Measurements from ENCODE around the gene CCNL2.
"Not testable (repeated sequence)": the region's sequence is repeated elsewhere in the genome, so short reads cannot be mapped to it uniquely, and the experiment has no call there.

Gene CCNL2
- total RNA-seq = 238 to 350 (median 301) reads per million in 4 donors

DNA sequence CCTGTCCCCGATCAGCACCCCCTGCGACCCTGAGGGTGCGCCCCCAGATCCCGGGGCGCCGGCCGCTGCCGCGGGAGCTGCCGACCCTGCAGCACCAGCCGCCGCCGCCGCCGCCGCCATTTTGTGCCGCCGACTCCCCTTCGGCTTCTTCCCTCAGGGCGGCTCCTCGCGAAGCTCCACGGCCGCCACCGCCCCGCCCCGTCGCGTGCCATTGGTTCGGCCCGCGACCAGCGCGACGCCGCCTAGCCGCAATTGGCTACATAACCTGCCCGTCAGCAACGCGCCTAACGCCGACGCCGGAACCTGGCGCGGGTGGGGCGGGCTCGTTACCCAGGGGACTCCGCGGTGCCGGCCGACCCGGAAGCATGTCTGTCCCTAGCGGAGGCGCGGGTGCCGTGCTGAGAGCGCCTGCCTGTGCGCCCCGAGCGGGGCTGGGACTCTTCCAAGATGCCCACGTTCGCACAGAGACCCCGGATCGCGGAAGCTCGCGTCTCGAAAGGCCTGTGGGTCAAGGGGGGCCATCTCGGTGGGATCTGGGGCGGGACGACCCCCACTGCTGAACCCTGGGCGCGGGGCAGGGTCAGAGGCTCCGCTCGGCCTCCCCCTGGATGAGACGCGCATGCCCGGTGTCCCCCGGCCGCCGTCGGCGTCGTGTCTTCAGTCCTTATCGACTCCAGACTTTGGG, at the start of gene CCNL2:
Gene CCNL2, minus strand, starts transcription at position 149 of the 685 bp plus-strand sequence. Its CDS starts 29 bp downstream, at position 120.
- peak; percentile 98 to 100 (median 99) for DNase-seq

- not testable (repeated sequence) for DNase-seq
These were observed 47.5 kb upstream of the CCNL2 start for GRCh38 chr1:1446631-1447030.

DNA sequence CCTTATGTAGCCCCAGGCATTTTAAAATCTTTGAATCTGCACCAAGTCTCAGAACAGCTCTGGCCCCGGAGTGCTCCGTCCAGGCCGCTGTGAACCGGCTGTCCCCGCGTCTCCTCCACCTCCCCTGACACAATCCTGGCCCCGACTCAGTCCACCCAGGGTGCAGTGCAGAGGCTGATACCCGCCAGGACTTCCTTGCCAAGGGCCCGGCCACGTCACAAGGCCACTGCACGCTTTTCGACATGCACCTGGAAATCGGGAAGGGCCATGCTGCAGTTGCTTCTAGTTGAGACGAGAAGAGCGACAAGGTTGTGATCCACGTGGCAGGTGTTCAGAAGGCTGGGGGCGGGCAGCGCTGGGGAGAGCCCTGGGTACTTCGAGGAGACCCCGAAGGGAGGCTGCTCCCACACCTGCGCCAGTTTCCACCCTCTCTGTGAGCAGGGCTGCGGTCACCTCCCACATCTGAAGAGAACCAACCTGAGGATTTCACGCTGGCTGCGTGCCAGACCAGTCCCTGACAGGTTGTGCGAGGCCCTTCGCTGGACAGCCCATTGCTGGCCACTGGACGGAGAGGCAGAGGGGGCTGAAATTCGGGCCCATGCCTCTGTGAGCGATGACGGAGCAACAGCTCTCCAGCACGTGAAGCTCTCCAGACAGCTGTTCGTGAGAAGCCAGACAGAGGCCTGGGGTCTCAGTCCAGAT, 43.1 kb upstream of the CCNL2 start:
- no peak for DNase-seq

GRCh38 chr1:1441002-1441888, 42.1 kb upstream of the CCNL2 start:
- DNase-seq = peak in 3 of 5 donors; percentile 36 to 49 (median 43)

- no peak for DNase-seq
These were observed 41.3 kb upstream of the CCNL2 start for GRCh38 chr1:1440262-1441001.

DNA sequence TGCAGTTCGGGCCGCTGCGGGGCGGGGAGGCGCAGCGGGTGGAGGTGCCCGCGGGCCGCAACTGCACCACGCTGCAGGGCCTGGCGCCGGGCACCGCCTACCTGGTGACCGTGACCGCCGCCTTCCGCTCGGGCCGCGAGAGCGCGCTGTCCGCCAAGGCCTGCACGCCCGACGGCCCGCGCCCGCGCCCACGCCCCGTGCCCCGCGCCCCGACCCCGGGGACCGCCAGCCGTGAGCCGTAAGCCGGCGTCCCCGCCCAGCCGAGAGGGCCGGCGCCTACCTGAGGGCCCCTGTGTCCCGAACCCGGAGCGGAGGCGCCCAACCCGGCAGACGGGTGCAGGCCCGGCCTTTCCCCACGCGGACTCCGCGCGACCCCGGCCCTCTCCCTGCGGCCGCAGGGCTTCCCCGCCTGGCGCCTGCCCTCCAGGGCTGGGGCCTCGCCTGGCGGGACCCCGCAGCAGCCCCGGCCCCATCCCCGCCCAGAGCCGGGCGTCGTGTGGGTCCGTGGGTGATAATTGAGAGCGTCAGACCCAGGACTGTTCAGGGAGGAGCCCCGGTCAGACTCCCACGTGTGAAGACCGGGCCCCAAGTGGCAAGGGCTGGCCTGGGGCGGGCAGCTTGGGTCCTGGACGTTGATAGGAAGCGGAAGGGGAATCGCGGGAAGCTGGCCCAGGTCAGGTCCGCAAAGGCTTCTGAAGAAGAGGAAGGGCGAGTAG, 40.6 kb upstream of the CCNL2 start:
- no peak for DNase-seq

DNA sequence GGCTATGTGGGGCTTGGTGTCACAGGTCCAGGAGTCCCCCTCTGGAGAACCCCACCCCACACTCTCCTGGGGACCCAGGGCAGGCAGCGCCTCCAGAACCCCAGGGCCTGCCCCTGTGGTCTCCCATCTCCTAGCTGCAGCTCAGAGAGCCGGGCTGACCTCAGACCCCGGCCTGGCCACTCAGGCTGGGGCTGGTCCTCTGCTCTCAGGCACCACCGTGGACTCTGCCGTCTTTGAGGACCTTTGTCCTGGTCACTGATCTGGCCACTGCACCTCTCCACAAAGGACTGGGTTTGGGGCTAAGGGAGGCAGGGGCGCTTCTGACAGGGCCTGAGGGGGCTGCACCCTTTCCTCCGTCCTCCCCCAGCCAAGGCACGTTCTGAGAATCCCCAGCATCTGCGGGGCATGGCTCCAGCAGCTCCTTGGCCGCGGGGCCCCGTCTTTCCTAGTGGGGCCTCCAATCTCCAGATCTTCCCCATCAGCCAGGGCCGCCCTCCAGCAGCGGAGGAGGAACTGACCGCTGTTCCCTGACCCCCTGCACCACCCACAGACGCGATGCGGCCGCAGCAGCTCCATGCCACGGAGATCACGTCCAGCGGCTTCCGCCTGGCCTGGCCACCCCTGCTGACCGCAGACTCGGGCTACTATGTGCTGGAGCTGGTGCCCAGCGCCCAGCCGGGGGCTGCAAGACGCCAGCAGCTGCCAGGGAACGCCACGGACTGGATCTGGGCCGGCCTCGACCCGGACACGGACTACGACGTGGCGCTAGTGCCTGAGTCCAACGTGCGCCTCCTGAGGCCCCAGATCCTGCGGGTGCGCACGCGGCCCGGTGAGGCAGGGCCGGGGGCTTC, 39.6 kb upstream of the CCNL2 start:
- DNase-seq = no peak

DNA sequence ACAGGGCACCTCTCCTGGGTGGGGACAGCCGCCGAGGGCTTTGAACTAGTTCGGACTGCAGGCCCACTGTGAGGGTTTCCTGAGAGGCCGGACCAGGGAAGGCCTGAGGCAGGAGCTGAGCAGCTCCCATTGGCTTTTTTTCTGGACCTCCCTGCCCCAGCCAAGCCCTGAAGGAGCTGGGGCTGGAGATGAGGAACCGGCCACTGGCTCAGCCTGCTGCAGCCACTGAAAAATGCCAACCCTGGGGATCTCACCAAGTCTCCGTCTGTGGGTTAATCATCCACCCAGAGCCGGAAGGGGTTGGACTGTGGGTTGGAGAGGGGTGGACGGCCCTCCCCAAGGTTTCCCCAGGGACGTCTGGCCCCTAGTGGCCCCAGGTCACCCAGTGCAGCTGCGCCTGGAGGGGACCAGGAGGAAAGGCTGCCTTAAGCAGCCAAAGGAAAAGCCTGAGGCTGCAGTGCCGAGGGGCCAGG, 38.8 kb upstream of the CCNL2 start:
- DNase-seq = no peak

GRCh38 chr1:1437033-1437903, 38.1 kb upstream of the CCNL2 start:
- no peak for DNase-seq

GRCh38 chr1:1436630-1437032, 37.5 kb upstream of the CCNL2 start:
- no peak for DNase-seq

GRCh38 chr1:1435911-1436629, 36.9 kb upstream of the CCNL2 start:
- DNase-seq = no peak

- peak in 3 of 5 donors; percentile 22 to 49 (median 44) for DNase-seq
These were observed 36.2 kb upstream of the CCNL2 start, which contains the start of gene VWA1 for GRCh38 chr1:1435106-1435903. Gene VWA1, plus strand, starts transcription at chr1:1435690. Its CDS starts 59 bp downstream, at chr1:1435749.

- DNase-seq = no peak
These were observed 35.6 kb upstream of the CCNL2 start for GRCh38 chr1:1434824-1435105.

DNA sequence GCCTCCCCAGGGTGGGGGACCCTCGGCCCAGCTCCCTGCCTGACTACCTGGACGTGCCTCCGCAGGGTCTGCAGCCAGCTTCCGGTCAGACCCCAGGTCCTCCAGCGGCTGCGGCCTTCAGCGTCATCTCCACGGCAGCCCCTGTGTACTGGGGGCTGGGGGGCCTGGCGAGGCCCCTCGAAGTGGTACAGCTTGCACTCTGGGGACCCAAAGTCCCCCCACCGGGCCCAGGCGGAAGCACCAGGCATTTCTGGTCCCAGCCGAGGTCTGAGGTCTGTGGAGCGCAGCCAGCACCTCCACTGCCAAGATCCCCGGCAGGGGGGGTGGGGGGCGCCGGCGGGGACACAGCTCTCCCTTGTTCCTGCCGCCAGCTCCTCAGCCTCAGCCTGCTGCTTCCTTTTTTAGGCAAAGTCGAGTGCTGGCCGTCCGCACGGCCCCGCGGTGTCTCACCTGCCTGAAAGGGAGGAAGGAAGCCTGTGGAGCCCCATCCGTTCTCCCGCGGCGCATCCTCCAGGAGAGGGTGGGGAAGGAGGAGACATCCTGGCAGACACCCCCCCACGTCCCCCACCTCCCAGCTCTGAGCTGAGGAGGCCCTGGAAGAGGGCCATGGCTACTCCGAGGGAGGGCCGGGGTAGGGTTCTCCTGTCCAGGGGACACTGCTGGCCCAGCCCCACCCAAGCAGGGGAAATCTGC, 35.1 kb upstream of the CCNL2 start:
- no peak for DNase-seq

- no peak for DNase-seq
These were observed 34.6 kb upstream of the CCNL2 start for GRCh38 chr1:1433804-1434130.

DNA sequence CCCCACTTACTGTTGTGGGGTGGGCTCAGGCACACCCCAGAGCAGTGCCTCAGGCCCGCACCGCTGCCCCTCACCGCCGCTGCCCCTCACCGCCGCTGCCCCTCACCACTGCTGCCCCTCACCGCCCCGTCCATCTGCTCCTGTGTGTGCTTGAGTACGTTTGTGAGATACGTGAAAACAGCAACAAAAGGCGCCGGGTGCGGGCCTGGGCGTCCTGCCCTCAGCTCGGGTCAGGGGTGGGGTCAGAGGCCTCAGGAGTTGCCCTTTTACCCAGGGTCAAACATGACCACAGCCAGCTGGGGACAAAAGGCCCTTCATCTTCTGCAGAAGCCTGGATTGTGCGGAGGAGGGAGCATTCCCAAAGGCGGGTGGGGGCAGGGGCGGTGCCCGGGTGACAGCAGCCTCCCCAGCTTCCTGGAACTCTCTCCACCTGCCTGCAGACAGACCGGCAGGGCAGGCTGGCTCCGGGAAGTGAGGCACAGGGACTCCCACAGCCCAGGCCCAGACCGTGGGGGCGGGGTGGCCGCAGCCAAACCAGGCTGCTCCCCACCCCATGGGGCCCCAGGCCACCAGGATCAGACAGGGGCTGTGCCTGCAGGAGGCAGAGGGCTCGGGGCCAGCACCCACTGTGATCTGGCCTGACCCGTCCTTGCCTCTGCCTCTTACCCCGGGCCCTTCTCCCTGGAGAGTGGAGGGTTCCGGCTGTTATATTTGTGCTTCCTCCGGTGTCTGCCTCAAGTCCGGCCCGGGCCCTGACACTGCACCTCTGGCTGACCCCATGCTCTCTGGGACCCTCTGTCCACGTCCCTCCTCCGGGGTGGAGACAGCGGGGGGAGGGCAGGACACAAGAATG, 34.0 kb upstream of the CCNL2 start:
- DNase-seq = no peak

Data from T-helper 1 cell (primary cell).